ENCODE measurements around the gene ABCC8.

DNA sequence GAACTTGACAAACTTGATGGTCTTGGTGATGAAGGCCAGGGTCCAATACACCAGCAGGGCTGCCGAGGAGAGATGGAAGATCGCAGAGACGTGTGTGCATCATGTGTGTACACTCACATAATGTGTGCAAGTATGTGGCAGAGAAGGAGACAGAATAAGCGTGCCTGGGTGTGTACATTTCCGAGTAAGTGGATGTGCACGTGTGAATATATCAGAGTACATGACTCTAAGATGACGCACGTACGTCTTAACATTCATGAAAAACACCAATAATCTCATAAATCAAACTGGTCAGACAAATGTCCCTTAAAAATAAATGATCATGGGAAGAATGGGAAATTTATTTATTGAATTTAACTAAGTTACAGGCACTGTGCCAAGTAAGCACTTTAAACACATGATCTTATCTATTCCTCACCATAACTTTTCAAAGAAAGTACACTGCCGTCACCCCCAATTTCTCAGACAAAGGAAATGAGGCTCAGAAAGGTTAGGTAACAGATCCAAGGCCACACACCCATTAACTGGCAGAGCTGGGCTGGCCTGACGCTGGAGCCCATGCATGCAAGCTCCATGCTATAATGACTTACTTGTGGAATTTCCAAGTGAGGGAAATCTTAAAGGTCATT, 13.0 kb downstream of the ABCC8 start:
- TF ChIP-seq POLR2A (IDR thresholded peaks at IDR 0.05) (no peak), CTCF (IDR thresholded peaks at IDR 0.05) (no peak)
